Keratinocyte (primary cell): ENCODE measurements around the gene CHN2.

Experiments
- CTCF ChIP-seq, 3 experiments: IDR thresholded peaks in 1 of 3; conservative IDR thresholded peaks in 1 of 3; optimal IDR thresholded peaks in 1 of 3; 2 replicates in 2 of 3; 3 replicates in 1 of 3; pipeline versions ENCODE3 to v1.5.1; 2011; ENCODE audit warnings: low read length in 3 of 3, mild to moderate bottlenecking in 3 of 3, moderate library complexity in 2 of 3, control low read depth in 1 of 3, inconsistent platforms in 1 of 3; ENCODE audit not compliant: insufficient read depth in 2 of 3; ENCODE audit errors: extremely low read depth in 1 of 3
- EZH2 ChIP-seq: IDR thresholded peaks from one replicate; pipeline ENCODE4 v1.6.1; 2012; ENCODE audit warnings: inconsistent platforms, mild to moderate bottlenecking, low read length, moderate library complexity

GRCh38 chr7:29256693-29257002, 62.1 kb downstream of the CHN2 start:
- TF ChIP-seq CTCF (optimal IDR thresholded peaks at IDR 0.05 in 1 of 3, IDR thresholded peaks at IDR 0.05 in 1 of 3, conservative IDR thresholded peaks at IDR 0.05 in 1 of 3; ENCODE audit: extremely low read depth in 1 of 3, insufficient read depth in 2 of 3, low read length in 3 of 3) (no peak), EZH2 (no peak)
